DOHH2 (cell line): ENCODE measurements around the gene MVK.

Source experiments
- EZH2phosphoT487 ChIP-seq: fragments of 200-600 bp; sonication (generic); IDR thresholded peaks from 2 replicates; pipeline ENCODE4 v1.6.1; 2017; ENCODE audit warnings: borderline replicate concordance, mild to moderate bottlenecking, antibody characterized with exemption, low read length, moderate library complexity, mixed read lengths
- TF ChIP-seq, protein P1 (sequence below): fragments of 200-600 bp; sonication (generic); IDR thresholded peaks from one replicate; pipeline ENCODE4 v1.5.1; 2014; ENCODE audit warnings: antibody characterized with exemption, mild to moderate bottlenecking, low read depth, low read length; ENCODE audit not compliant: poor library complexity, severe bottlenecking

DNA sequence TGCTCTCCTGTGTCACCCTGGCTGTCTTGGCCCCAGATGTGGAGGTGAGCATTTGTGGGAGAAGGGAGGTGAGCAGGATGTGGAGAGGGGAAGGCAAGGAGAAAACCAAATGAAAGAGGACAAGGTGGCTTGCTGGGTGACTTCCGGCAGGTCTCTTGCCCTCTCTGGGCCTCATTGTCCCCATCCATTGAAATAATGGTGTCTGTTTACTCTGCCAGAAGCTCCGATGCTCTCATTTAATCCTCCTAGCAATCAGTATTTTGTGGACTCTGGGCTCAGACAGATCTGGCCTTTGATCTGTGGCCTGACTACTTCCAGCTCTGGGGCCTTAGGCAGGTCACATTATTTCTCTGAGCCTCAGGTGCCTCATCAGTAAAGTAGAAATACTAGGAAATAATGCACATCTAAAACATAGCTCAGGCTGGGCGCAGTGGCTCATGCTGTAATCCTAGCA lies 30.6 kb downstream of the MVK start:
- TF ChIP-seq, protein P1, sequence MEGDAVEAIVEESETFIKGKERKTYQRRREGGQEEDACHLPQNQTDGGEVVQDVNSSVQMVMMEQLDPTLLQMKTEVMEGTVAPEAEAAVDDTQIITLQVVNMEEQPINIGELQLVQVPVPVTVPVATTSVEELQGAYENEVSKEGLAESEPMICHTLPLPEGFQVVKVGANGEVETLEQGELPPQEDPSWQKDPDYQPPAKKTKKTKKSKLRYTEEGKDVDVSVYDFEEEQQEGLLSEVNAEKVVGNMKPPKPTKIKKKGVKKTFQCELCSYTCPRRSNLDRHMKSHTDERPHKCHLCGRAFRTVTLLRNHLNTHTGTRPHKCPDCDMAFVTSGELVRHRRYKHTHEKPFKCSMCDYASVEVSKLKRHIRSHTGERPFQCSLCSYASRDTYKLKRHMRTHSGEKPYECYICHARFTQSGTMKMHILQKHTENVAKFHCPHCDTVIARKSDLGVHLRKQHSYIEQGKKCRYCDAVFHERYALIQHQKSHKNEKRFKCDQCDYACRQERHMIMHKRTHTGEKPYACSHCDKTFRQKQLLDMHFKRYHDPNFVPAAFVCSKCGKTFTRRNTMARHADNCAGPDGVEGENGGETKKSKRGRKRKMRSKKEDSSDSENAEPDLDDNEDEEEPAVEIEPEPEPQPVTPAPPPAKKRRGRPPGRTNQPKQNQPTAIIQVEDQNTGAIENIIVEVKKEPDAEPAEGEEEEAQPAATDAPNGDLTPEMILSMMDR: no peak
- TF ChIP-seq EZH2phosphoT487: no peak
